IPS-15b (cell line): Measurements from ENCODE around the gene DRGX.

Experiments
- H3K27me3 ChIP-seq: one replicate; pipeline ENCODE4 v1.6.1; 2013; ENCODE audit warnings: low read length; ENCODE audit not compliant: control insufficient read depth, insufficient read depth
- H3K36me3 ChIP-seq: one replicate; pipeline ENCODE4 v1.6.1; 2013; ENCODE audit warnings: low read length; ENCODE audit not compliant: control insufficient read depth, insufficient read depth
- H3K4me1 ChIP-seq: one replicate; pipeline ENCODE4 v1.6.1; 2013; ENCODE audit warnings: mild to moderate bottlenecking, low read length; ENCODE audit not compliant: control insufficient read depth, insufficient read depth
- H3K4me3 ChIP-seq: one replicate; pipeline ENCODE4 v1.5.1; 2013; ENCODE audit warnings: low read depth, low read length
- H3K9ac ChIP-seq: one replicate; pipeline ENCODE4 v1.6.1; 2013; ENCODE audit warnings: low read depth, mild to moderate bottlenecking, low read length
- H3K9me3 ChIP-seq: one replicate; pipeline ENCODE4 v1.6.1; 2013; ENCODE audit warnings: mild to moderate bottlenecking, low read length; ENCODE audit not compliant: control insufficient read depth, insufficient read depth

Gene DRGX

GRCh38 chr10:49355221-49355620 is 40.7 kb downstream of the DRGX start:
- H3K36me3 ChIP-seq, result no peaks in the 10 kb centered on the region
- H3K4me1 ChIP-seq, result peaks cover 4% of the 10 kb centered on the region
- no peaks in the 10 kb centered on the region for H3K27me3 ChIP-seq

GRCh38 chr10:49354593-49354992 is 41.3 kb downstream of the DRGX start:
- H3K36me3 ChIP-seq, result no peaks in the 10 kb centered on the region
- no peak overlapping the region for H3K4me3 ChIP-seq
- H3K27me3 ChIP-seq, result no peaks in the 10 kb centered on the region
- no peak overlapping the region for H3K9ac ChIP-seq
- no peaks in the 10 kb centered on the region for H3K4me1 ChIP-seq
- H3K9me3 ChIP-seq, result no peaks in the 10 kb centered on the region

More at GRCh38 chr10:49355221-49355620, 40.7 kb downstream of the DRGX start:
- no peak overlapping the region for H3K9ac ChIP-seq
- H3K4me3 ChIP-seq, result no peak overlapping the region
- H3K9me3 ChIP-seq, result no peaks in the 10 kb centered on the region

GRCh38 chr10:49353895-49354566 is 41.9 kb downstream of the DRGX start:
- Histone ChIP-seq H3K4me3 (no peak overlapping the region), H3K27me3 (no peaks in the 10 kb centered on the region), H3K9ac (no peak overlapping the region), H3K4me1 (no peaks in the 10 kb centered on the region), H3K36me3 (no peaks in the 10 kb centered on the region), H3K9me3 (no peaks in the 10 kb centered on the region)

- Histone ChIP-seq H3K27me3 (no peaks in the 10 kb centered on the region), H3K9ac (no peak overlapping the region), H3K4me1 (no peaks in the 10 kb centered on the region), H3K9me3 (no peaks in the 10 kb centered on the region), H3K36me3 (no peaks in the 10 kb centered on the region), H3K4me3 (no peak overlapping the region)
These were observed 42.6 kb downstream of the DRGX start for GRCh38 chr10:49353026-49353894.

- Histone ChIP-seq H3K9me3 (no peaks in the 10 kb centered on the region), H3K9ac (no peak overlapping the region), H3K36me3 (no peaks in the 10 kb centered on the region), H3K27me3 (no peaks in the 10 kb centered on the region), H3K4me1 (no peaks in the 10 kb centered on the region), H3K4me3 (no peak overlapping the region)
These were observed 43.6 kb downstream of the DRGX start for GRCh38 chr10:49352323-49352722.

GRCh38 chr10:49351669-49352068 is 44.2 kb downstream of the DRGX start:
- Histone ChIP-seq H3K4me1 (no peaks in the 10 kb centered on the region), H3K9ac (no peak overlapping the region), H3K9me3 (no peaks in the 10 kb centered on the region), H3K36me3 (no peaks in the 10 kb centered on the region), H3K4me3 (no peak overlapping the region), H3K27me3 (no peaks in the 10 kb centered on the region)

GRCh38 chr10:49350846-49351532 is 44.9 kb downstream of the DRGX start:
- Histone ChIP-seq H3K36me3 (no peaks in the 10 kb centered on the region), H3K4me1 (no peaks in the 10 kb centered on the region), H3K9ac (no peak overlapping the region)

GRCh38 chr10:49350138-49350537 is 45.8 kb downstream of the DRGX start:
- Histone ChIP-seq H3K4me1 (no peaks in the 10 kb centered on the region), H3K9ac (no peak overlapping the region), H3K4me3 (no peak overlapping the region), H3K27me3 (no peaks in the 10 kb centered on the region), H3K9me3 (no peaks in the 10 kb centered on the region), H3K36me3 (no peaks in the 10 kb centered on the region)

More at GRCh38 chr10:49350846-49351532, 44.9 kb downstream of the DRGX start:
- Histone ChIP-seq H3K4me3 (no peak overlapping the region), H3K9me3 (no peaks in the 10 kb centered on the region), H3K27me3 (no peaks in the 10 kb centered on the region)

- Histone ChIP-seq H3K9me3 (no peaks in the 10 kb centered on the region), H3K4me1 (no peaks in the 10 kb centered on the region), H3K27me3 (no peaks in the 10 kb centered on the region), H3K4me3 (no peak overlapping the region), H3K36me3 (no peaks in the 10 kb centered on the region), H3K9ac (no peak overlapping the region)
These were observed 46.5 kb downstream of the DRGX start for GRCh38 chr10:49349390-49349789.

- Histone ChIP-seq H3K27me3 (no peaks in the 10 kb centered on the region), H3K9ac (no peak overlapping the region)
These were observed 47.3 kb downstream of the DRGX start for GRCh38 chr10:49348593-49348992.

GRCh38 chr10:49347827-49348226 is 48.1 kb downstream of the DRGX start:
- no peaks in the 10 kb centered on the region for H3K27me3 ChIP-seq
- no peak overlapping the region for H3K9ac ChIP-seq
- H3K4me3 ChIP-seq, result no peak overlapping the region
- no peaks in the 10 kb centered on the region for H3K9me3 ChIP-seq
- no peaks in the 10 kb centered on the region for H3K36me3 ChIP-seq
- no peaks in the 10 kb centered on the region for H3K4me1 ChIP-seq

More at GRCh38 chr10:49348593-49348992, 47.3 kb downstream of the DRGX start:
- no peaks in the 10 kb centered on the region for H3K36me3 ChIP-seq
- H3K4me1 ChIP-seq, result no peaks in the 10 kb centered on the region
- H3K9me3 ChIP-seq, result no peaks in the 10 kb centered on the region
- no peak overlapping the region for H3K4me3 ChIP-seq
